K562 (cell line): ENCODE results near the gene SLC17A9. TPM values are rescaled to one million over a fixed set of nuclear protein-coding genes. Genes with fewer than 3 reads are reported as not detected.

ENCODE experiments used
- ATAC-seq: fragments of 200-7000 bp; cut with Tn5 transposase; 3 replicates; pipeline ENCODE4 v1.9.1; 2020; ENCODE audit warnings: moderate library complexity
- BruUV-seq: library from RNA; stranded (reverse); fragments of 400-500 nt; replicated peaks from 2 replicates; lab custom pipeline; 2021; lab: Mats Ljungman, UMichigan
- CTCF ChIA-PET: fragments of 300-600 bp; formaldehyde crosslinking; extraction: SDS; loops from one replicate; lab custom pipeline; 2021; ENCODE audit warnings: low intra/inter-chr PET ratio; lab: Yijun Ruan, JAX
- POLR2A ChIA-PET: fragments of 300-600, 350-650 bp; sonication (Branson Sonifier 250); formaldehyde crosslinking; extraction: SDS; loops from one replicate; lab custom pipeline; 2021; ENCODE audit warnings: antibody characterized with exemption, inconsistent platforms; lab: Yijun Ruan, JAX
- DNase-seq, 4 experiments: peaks; one replicate each; pipeline versions ENCODE4 v3.0.0 to v3.0.0-alpha.2; 2011 to 2018; ENCODE audit warnings: low spot score in 3 of 4, mixed read lengths in 3 of 4; ENCODE audit errors: extremely low read depth in 1 of 4
- FAIRE-seq: peaks from 2 replicates; lab custom pipeline; 2011; peaks lifted over from hg19 to GRCh38; lab: Jason Lieb, UNC
- H2AFZ ChIP-seq: 2 replicates; pipeline ENCODE4 v1.6.0; 2011; ENCODE audit warnings: low read depth, low read length, control low read depth, inconsistent platforms
- H3K27ac ChIP-seq: fragments of 200-600 bp; 3 replicates; pipeline ENCODE4 v1.8.0; 2011; ENCODE audit warnings: low read depth, mild to moderate bottlenecking, control low read depth, inconsistent platforms, low read length, moderate library complexity, mixed read lengths; ENCODE audit errors: extremely low read depth
- H3K27me3 ChIP-seq, 2 experiments: fragments of 300-600 bp in 1 of 2; 2 replicates in 1 of 2; 3 replicates in 1 of 2; pipeline versions ENCODE4 v1.6.0 to v1.8.0; 2011; ENCODE audit warnings: inconsistent platforms in 2 of 2, low read length in 2 of 2, mild to moderate bottlenecking in 1 of 2, mixed read lengths in 1 of 2, moderate library complexity in 1 of 2; ENCODE audit not compliant: control insufficient read depth in 2 of 2, insufficient read depth in 2 of 2
- H3K36me3 ChIP-seq: fragments of 300-600 bp; 3 replicates; pipeline ENCODE4 v1.8.0; 2011; ENCODE audit warnings: mild to moderate bottlenecking, low read length, inconsistent platforms; ENCODE audit not compliant: control insufficient read depth, insufficient read depth
- H3K4me1 ChIP-seq, 2 experiments: fragments of 200-600 bp in 1 of 2; replicated peaks in 1 of 2; 2 replicates in 1 of 2; 3 replicates in 1 of 2; pipeline versions ENCODE4 v1.5.1 to v1.8.0; 2011; ENCODE audit warnings: inconsistent platforms in 2 of 2, low read length in 2 of 2, mild to moderate bottlenecking in 1 of 2, mixed read lengths in 1 of 2, moderate library complexity in 1 of 2; ENCODE audit not compliant: control insufficient read depth in 2 of 2, insufficient read depth in 2 of 2
- H3K4me2 ChIP-seq: 2 replicates; pipeline ENCODE4 v1.6.1; 2011; ENCODE audit warnings: low read length, control low read depth, inconsistent platforms, mixed read lengths; ENCODE audit not compliant: insufficient read depth
- H3K4me3 ChIP-seq: fragments of 200-600 bp; sonication (generic), shearing (Covaris generic); 2 replicates; pipeline ENCODE4 v1.5.1; 2016; ENCODE audit warnings: control low read depth, inconsistent platforms
- H3K79me2 ChIP-seq: fragments of 200-600 bp; 3 replicates; pipeline ENCODE4 v1.8.0; 2011; ENCODE audit warnings: low read length, inconsistent platforms; ENCODE audit not compliant: control insufficient read depth, insufficient read depth
- H3K9ac ChIP-seq, 2 experiments: 2 replicates each; pipeline versions ENCODE4 v1.6.0 to v1.6.1; 2011; ENCODE audit warnings: low read depth in 2 of 2, low read length in 2 of 2, control low read depth in 1 of 2, inconsistent platforms in 1 of 2, mild to moderate bottlenecking in 1 of 2, mixed read lengths in 1 of 2; ENCODE audit not compliant: insufficient read depth in 1 of 2
- H3K9me1 ChIP-seq: one replicate; pipeline ENCODE4 v1.6.0; 2011; ENCODE audit warnings: inconsistent platforms, mild to moderate bottlenecking, low read length, moderate library complexity; ENCODE audit not compliant: control insufficient read depth, insufficient read depth
- H3K9me3 ChIP-seq: replicated peaks from 2 replicates; pipeline ENCODE4 v1.5.1; 2011; ENCODE audit warnings: low read depth, low read length, inconsistent platforms; ENCODE audit not compliant: control insufficient read depth, insufficient read depth
- H4K20me1 ChIP-seq: replicated peaks from 2 replicates; pipeline ENCODE4 v1.6.1; 2011; ENCODE audit warnings: low read length, inconsistent platforms, mixed read lengths; ENCODE audit not compliant: control insufficient read depth, insufficient read depth
- HNRNPLL ChIP-seq: fragments of 200-400 bp; formaldehyde crosslinking; IDR thresholded peaks from 2 replicates; pipeline ENCODE4 v1.6.1; 2017; ENCODE audit warnings: low read length, low read depth, mild to moderate bottlenecking; ENCODE audit not compliant: poor library complexity, severe bottlenecking
- NFIC ChIP-seq: fragments of 450-650 bp; IDR thresholded peaks from 2 replicates; pipeline ENCODE4 v1.6.1; 2017; ENCODE audit warnings: mild to moderate bottlenecking, inconsistent platforms
- WGBS: fragments of 100-300 bp; shearing (Covaris generic); methylation state at CpG from one replicate; pipeline ENCODE4 v1.1.6; 2016; ENCODE audit warnings: low coverage, mixed read lengths; ENCODE audit not compliant: insufficient coverage; ENCODE audit errors: missing lambda C conversion rate; 5-methylcytosine and 5-hydroxymethylcytosine counted together
- in situ Hi-C: fragments of 300-500 bp; cut with MboI; formaldehyde crosslinking; loops from 4 replicates; pipeline ENCODE4 v1.15.0; 2018; ENCODE audit warnings: inconsistent platforms, mixed read lengths
- intact Hi-C: fragments of 100-400 bp; cut with micrococcal nuclease; formaldehyde crosslinking; loops from 2 replicates; pipeline ENCODE4 v1.14.2; 2022
- polyA plus RNA-seq, 8 experiments: library from polyadenylated mRNA; depleted of rRNA in 4 of 8; stranded (reverse) in 5 of 8; unstranded in 3 of 8; fragments of >200 nt; fragmentation: Nextera tagmentation in 2 of 8; fragmentation: Illumina TruSeq in 1 of 8; extraction: Ambion mirVana in 2 of 8; extraction: Trizol in 1 of 8; gene quantifications; 2 replicates each; pipeline versions ENCODE4 v1.2.1 to v1.2.3, GENCODE V29; 2011 to 2014; ENCODE audit warnings: inconsistent platforms in 1 of 8, missing spikeins in 1 of 8
- total RNA-seq, 7 experiments: library from RNA; depleted of rRNA in 6 of 7; stranded (reverse); fragments of >200 nt in 6 of 7; fragmentation: Illumina TruSeq in 2 of 7; extraction: Trizol in 2 of 7; gene quantifications; 2 replicates each; pipeline versions ENCODE4 v1.2.1 to v1.2.3, GENCODE V29; 2011 to 2021; ENCODE audit warnings: low replicate concordance in 1 of 7
- TF ChIP-seq, protein P1 (sequence below): fragments of 450-650 bp; IDR thresholded peaks from 2 replicates; pipeline ENCODE4 v1.6.1; 2016
- TF ChIP-seq, protein P2 (sequence below), 2 experiments: fragments of 250-450 bp in 1 of 2; fragments of 450-650 bp in 1 of 2; sonication (Bioruptor Pico) in 1 of 2; IDR thresholded peaks; 2 replicates each; pipeline versions ENCODE4 v1.6.1 to v1.8.0; 2016 to 2021; ENCODE audit warnings: mild to moderate bottlenecking in 2 of 2, moderate library complexity in 2 of 2, missing compliant biosample characterization in 1 of 2, missing genetic modification characterization in 1 of 2

The SLC17A9 gene
- total and polyA plus RNA-seq, 9 of the 15 experiments (the other 6 are each of a cell fraction or from before 2014, with no cell fraction given) = 0.04 to 0.31 TPM; not detected in 7

DNA sequence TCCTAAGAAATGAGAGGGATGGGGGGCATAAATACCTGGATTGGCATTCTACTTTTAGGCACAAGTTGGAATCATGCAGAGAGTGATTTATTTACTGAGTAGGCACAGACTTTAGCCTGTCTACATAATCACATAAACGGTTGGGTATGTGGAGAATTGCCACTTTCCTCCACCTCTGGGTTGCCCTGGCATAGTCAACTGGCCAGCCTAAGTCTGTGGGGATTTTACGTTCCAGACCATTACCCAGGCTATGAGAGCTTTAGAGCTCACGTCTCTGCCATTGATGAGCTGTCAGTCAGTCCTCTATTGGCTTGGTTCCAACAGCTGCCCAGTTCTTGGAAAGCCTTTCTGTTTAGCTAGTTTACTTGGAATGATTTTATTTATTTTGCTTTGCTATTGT lies 59.3 kb downstream of the SLC17A9 start:
- peaks cover 44 to 66% of the 10 kb centered on the region in 2 experiments for H3K27me3 ChIP-seq

More for the DNA sequence above, 59.3 kb downstream of the SLC17A9 start:
- peaks cover 5 to 35% of the 10 kb centered on the region in 2 experiments; a peak in 3 of 5 replicates for H3K4me1 ChIP-seq
- H3K4me3 ChIP-seq = no peak overlapping the region
- DNase-seq = no peak
- no peak for ATAC-seq
- no peaks in the 10 kb centered on the region for H3K9me1 ChIP-seq
- no peak overlapping the region for H3K27ac ChIP-seq
- BruUV-seq = no TSS peak
- no peak overlapping the region for H2AFZ ChIP-seq
- H3K9ac ChIP-seq = no peak overlapping the region
- POLR2A ChIA-PET = interaction anchor here (0.9 kb wide), 1 partner anchor 104 kb away, joined by 3 read pairs; no protein-coding TSS in a partner anchor
- no peaks in the 10 kb centered on the region for H3K36me3 ChIP-seq
- 0% methylated on average over 3 of the region's 3 CpGs for WGBS
- no peaks in the 10 kb centered on the region for H3K79me2 ChIP-seq
- no peak overlapping the region for H3K4me2 ChIP-seq
- intact Hi-C loops = no loop called here
- peak; percentile 29 for FAIRE-seq
- H3K9me3 ChIP-seq = 0 out of 2 replicates have a peak, but pooled peaks cover 3% of the 10 kb centered on the region
- TF ChIP-seq NFIC (peak; percentile 80), HNRNPLL (no peak)
- TF ChIP-seq, protein P1, sequence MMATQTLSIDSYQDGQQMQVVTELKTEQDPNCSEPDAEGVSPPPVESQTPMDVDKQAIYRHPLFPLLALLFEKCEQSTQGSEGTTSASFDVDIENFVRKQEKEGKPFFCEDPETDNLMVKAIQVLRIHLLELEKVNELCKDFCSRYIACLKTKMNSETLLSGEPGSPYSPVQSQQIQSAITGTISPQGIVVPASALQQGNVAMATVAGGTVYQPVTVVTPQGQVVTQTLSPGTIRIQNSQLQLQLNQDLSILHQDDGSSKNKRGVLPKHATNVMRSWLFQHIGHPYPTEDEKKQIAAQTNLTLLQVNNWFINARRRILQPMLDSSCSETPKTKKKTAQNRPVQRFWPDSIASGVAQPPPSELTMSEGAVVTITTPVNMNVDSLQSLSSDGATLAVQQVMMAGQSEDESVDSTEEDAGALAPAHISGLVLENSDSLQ = peak; percentile 80
- TF ChIP-seq, protein P2, sequence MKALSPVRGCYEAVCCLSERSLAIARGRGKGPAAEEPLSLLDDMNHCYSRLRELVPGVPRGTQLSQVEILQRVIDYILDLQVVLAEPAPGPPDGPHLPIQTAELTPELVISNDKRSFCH (CRISPR knock-in tag; IDR thresholded peaks at IDR 0.05) = no peak
- TF ChIP-seq, protein P2 (tag; IDR thresholded peaks at IDR 0.05) = no peak
- TF ChIP-seq, all 486 proteins: peak for 2
- H4K20me1 ChIP-seq = no peaks in the 10 kb centered on the region; the same call in none of the 2 replicates
- CTCF ChIA-PET = no interaction called here
- in situ Hi-C loops = loop anchor here (10.0 kb wide), 1 partner anchor 187 kb away; no protein-coding TSS in a partner anchor
